OCI-LY7 (cell line): ENCODE data around the gene ZEB1. TPM values are rescaled to one million over a fixed set of nuclear protein-coding genes. Genes with fewer than 3 reads are reported as not detected.

Experiments used
- BruUV-seq: library from RNA; stranded (reverse); fragments of 400-500 nt; replicated peaks from 2 replicates; lab custom pipeline; 2021; lab: Mats Ljungman, UMichigan
- CTCF ChIA-PET: fragments of 300-600 bp; sonication (Branson Sonifier 250); formaldehyde crosslinking; loops from one replicate; lab custom pipeline; 2022; ENCODE audit warnings: antibody characterized with exemption; ENCODE audit not compliant: unreplicated experiment; lab: Charles Lee
- POLR2A ChIA-PET: fragments of 300-600 bp; sonication (Branson Sonifier 250); formaldehyde crosslinking; loops from one replicate; lab custom pipeline; 2022; ENCODE audit warnings: antibody characterized with exemption; lab: Charles Lee
- DNase-seq: peaks from one replicate; pipeline ENCODE4 v3.0.0-alpha.2; 2015; ENCODE audit warnings: low spot score
- H2AFZ ChIP-seq: fragments of 200-600 bp; sonication (generic), shearing (Covaris generic); 2 replicates; pipeline ENCODE4 v1.6.1; 2014; ENCODE audit warnings: mild to moderate bottlenecking, antibody characterized with exemption, low read length, moderate library complexity
- H3K27ac ChIP-seq: fragments of 200-600 bp; sonication (generic); 2 replicates; pipeline ENCODE4 v1.5.1; 2014; ENCODE audit warnings: mixed run types, low read depth, mild to moderate bottlenecking, moderate library complexity, low read length, inconsistent platforms; ENCODE audit not compliant: poor library complexity, severe bottlenecking
- H3K36me3 ChIP-seq: fragments of 200-600 bp; sonication (generic); 2 replicates; pipeline ENCODE4 v1.6.1; 2014; ENCODE audit warnings: mild to moderate bottlenecking, antibody characterized with exemption, low read length, moderate library complexity, mixed read lengths; ENCODE audit not compliant: insufficient read depth
- H3K4me1 ChIP-seq: fragments of 200-600 bp; sonication (generic); 2 replicates; pipeline ENCODE4 v1.5.1; 2014; ENCODE audit warnings: mild to moderate bottlenecking, low read length; ENCODE audit not compliant: insufficient read depth, poor library complexity, severe bottlenecking
- H3K4me2 ChIP-seq: fragments of 200-600 bp; sonication (generic); 2 replicates; pipeline ENCODE4 v1.6.1; 2014; ENCODE audit warnings: mild to moderate bottlenecking, low read length
- H3K4me3 ChIP-seq: fragments of 200-600 bp; sonication (generic); 2 replicates; pipeline ENCODE4 v1.5.1; 2014; ENCODE audit warnings: mild to moderate bottlenecking, low read depth, low read length; ENCODE audit not compliant: poor library complexity, severe bottlenecking
- H3K79me2 ChIP-seq: fragments of 200-600 bp; sonication (generic); 2 replicates; pipeline ENCODE4 v1.6.1; 2016; ENCODE audit warnings: low read depth, mild to moderate bottlenecking, low read length, moderate library complexity, mixed read lengths; ENCODE audit not compliant: insufficient read depth
- H3K9me2 ChIP-seq: fragments of 200-600 bp; sonication (generic); 2 replicates; pipeline ENCODE4 v1.6.1; 2016; ENCODE audit warnings: mild to moderate bottlenecking, low read length, mixed read lengths; ENCODE audit not compliant: insufficient read depth
- H3K9me3 ChIP-seq: fragments of 200-600 bp; sonication (generic); 2 replicates; pipeline ENCODE4 v1.6.1; 2014; ENCODE audit warnings: mild to moderate bottlenecking, mixed run types, low read length, mixed read lengths
- H4K20me1 ChIP-seq: fragments of 200-600 bp; sonication (generic); 2 replicates; pipeline ENCODE4 v1.6.1; 2014; ENCODE audit warnings: mild to moderate bottlenecking, antibody characterized with exemption, low read length, moderate library complexity, mixed read lengths; ENCODE audit not compliant: insufficient read depth
- CTCF ChIP-seq: fragments of 200-600 bp; sonication (generic); conservative IDR thresholded peaks from 2 replicates; pipeline ENCODE4 v1.5.1; 2014; ENCODE audit warnings: mild to moderate bottlenecking, antibody characterized with exemption, low read length, moderate library complexity, mixed read lengths
- EZH2phosphoT487 ChIP-seq: fragments of 200-600 bp; sonication (generic); IDR thresholded peaks from 2 replicates; pipeline ENCODE4 v1.6.1; 2018; ENCODE audit warnings: low read depth, borderline replicate concordance, mild to moderate bottlenecking, mixed run types, antibody characterized with exemption, low read length, moderate library complexity, mixed read lengths
- intact Hi-C: fragments of 100-400 bp; cut with micrococcal nuclease; formaldehyde crosslinking; loops from one replicate; pipeline ENCODE4 v1.10.0; 2022; ENCODE audit not compliant: unreplicated experiment
- total RNA-seq, 2 experiments: library from RNA; depleted of rRNA in 1 of 2; stranded (reverse); fragments of >200 nt in 1 of 2; shearing (Covaris generic) in 1 of 2; gene quantifications; 2 replicates each; pipeline ENCODE4 v1.2.3, GENCODE V29; 2014 to 2022

Gene ZEB1
- total RNA-seq, 2 experiments from 2014 or later, result 33.2 to 41.9 TPM

DNA sequence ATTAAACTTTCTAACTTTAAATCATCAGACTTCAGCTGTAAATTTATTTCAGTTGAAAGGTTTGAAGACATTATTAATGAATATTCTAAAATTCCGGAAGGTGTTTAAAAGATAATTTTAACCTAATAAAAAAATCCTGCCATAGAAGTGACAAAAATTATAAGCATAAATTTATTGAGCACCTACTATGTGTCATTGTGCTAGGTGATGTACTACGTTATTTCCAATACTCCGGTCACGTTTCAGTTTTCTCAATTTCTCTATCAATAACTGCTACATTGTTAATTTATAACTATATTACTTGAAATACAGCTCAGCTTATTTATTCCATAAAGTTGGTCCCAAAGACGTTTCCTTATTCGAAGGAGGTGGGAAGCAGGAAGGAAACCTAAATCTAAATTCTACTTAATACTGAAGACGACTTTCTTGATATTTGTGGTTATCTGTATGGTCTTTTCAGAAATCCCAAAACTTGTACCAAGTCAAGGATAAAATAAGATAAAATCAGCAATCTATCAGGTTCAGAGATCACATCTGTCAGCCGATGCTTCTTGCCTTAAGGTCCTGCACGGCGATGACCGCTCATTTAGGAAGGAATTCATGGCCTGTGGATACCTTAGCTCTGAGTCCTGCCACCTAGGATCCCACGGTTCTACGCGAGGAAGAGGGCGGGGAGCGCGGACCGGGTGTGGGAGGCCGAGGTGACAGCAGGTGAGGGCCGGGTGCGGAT lies 1.2 kb upstream of the ZEB1 start:
- Histone ChIP-seq H3K9me2 (no peaks in the 10 kb centered on the region), H3K4me3 (peak overlapping the region; percentile 97), H3K27ac (peak overlapping the region; percentile 94), H4K20me1 (peaks cover 25% of the 10 kb centered on the region), H3K36me3 (no peaks in the 10 kb centered on the region), H3K9me3 (no peaks in the 10 kb centered on the region), H3K4me2 (peak overlapping the region; percentile 83), H3K79me2 (peaks cover 48% of the 10 kb centered on the region), H2AFZ (no peak overlapping the region), H3K4me1 (peaks cover 30% of the 10 kb centered on the region)
- ChIA-PET POLR2A (interaction anchor here (1.0 kb wide), 3 partner anchors 11 to 16 kb away, joined by 3 to 4 read pairs (median 3); no protein-coding TSS in a partner anchor), CTCF (no interaction called here)
- no peak for DNase-seq
- no TSS peak for BruUV-seq
- TF ChIP-seq EZH2phosphoT487, result no peak
- no peak for TF ChIP-seq CTCF
- intact Hi-C loops, result loop anchor here (1.0 to 5.0 kb wide), 4 partner anchors 286 to 739 kb away; partner anchors contain the start of gene KIF5B

- Histone ChIP-seq H3K9me2 (no peaks in the 10 kb centered on the region), H3K79me2 (peaks cover 54% of the 10 kb centered on the region)
These were observed 598 bp upstream of the ZEB1 start for GRCh38 chr10:31318382-31318853.

More at GRCh38 chr10:31318382-31318853, 598 bp upstream of the ZEB1 start:
- H3K4me3 ChIP-seq, result peak overlapping the region; percentile 97
- POLR2A ChIA-PET, result interaction anchor here (1.0 kb wide), 3 partner anchors 10 to 16 kb away, joined by 3 to 4 read pairs (median 3); no protein-coding TSS in a partner anchor
- BruUV-seq, result TSS peak; percentile 76
- intact Hi-C loops, result loop anchor here (1.0 to 5.0 kb wide), 4 partner anchors 286 to 738 kb away; partner anchors contain the start of gene KIF5B
- H3K27ac ChIP-seq, result peak overlapping the region; percentile 94
- DNase-seq, result peak; percentile 89
- peaks cover 32% of the 10 kb centered on the region for H3K4me1 ChIP-seq
- H3K36me3 ChIP-seq, result no peaks in the 10 kb centered on the region
- peaks cover 25% of the 10 kb centered on the region for H4K20me1 ChIP-seq
- no peak for TF ChIP-seq EZH2phosphoT487
- no peak for TF ChIP-seq CTCF
- no peaks in the 10 kb centered on the region for H3K9me3 ChIP-seq
- CTCF ChIA-PET, result no interaction called here
- peak overlapping the region; percentile 83 for H3K4me2 ChIP-seq
- H2AFZ ChIP-seq, result peak overlapping the region; percentile 79; the same call in 1 of the 2 replicates
